Measurements from ENCODE around the gene CAV2. TPM values are rescaled to one million over a fixed set of nuclear protein-coding genes. Genes with fewer than 3 reads are reported as not detected.

The CAV2 gene
- total and polyA plus RNA-seq, 2 of the 13 experiments (the other 11 are each of a cell fraction or from before 2014, with no cell fraction given): 0.09 to 0.18 TPM

- TF ChIP-seq, protein P1, sequence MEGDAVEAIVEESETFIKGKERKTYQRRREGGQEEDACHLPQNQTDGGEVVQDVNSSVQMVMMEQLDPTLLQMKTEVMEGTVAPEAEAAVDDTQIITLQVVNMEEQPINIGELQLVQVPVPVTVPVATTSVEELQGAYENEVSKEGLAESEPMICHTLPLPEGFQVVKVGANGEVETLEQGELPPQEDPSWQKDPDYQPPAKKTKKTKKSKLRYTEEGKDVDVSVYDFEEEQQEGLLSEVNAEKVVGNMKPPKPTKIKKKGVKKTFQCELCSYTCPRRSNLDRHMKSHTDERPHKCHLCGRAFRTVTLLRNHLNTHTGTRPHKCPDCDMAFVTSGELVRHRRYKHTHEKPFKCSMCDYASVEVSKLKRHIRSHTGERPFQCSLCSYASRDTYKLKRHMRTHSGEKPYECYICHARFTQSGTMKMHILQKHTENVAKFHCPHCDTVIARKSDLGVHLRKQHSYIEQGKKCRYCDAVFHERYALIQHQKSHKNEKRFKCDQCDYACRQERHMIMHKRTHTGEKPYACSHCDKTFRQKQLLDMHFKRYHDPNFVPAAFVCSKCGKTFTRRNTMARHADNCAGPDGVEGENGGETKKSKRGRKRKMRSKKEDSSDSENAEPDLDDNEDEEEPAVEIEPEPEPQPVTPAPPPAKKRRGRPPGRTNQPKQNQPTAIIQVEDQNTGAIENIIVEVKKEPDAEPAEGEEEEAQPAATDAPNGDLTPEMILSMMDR (CRISPR knock-in tag; IDR thresholded peaks at IDR 0.05): no peak
- no peak for TF ChIP-seq GRHL1 (CRISPR knock-in tag; conservative IDR thresholded peaks at IDR 0.05)
These were observed 6.3 kb downstream of the CAV2 start (continued) for GRCh38 chr7:116505823-116506222.

GRCh38 chr7:116509982-116510579 is 10.5 kb downstream of the CAV2 start:
- no peaks in the 10 kb centered on the region for H4K20me1 ChIP-seq (ENCODE audit: insufficient read depth, low read length)
- FAIRE-seq (no peak), ATAC-seq (no peak), DNase-seq (ENCODE audit: low spot score) (no peak)
- H3K9ac ChIP-seq (ENCODE audit: insufficient read depth, low read depth, low read length): no peak overlapping the region
- CTCF ChIA-PET (ENCODE audit: low intra/inter-chr PET ratio, low total read pairs): no interaction called here
- no TSS peak for BruUV-seq (replicated peaks)
- no peak overlapping the region for H3K4me2 ChIP-seq (ENCODE audit: low read depth, low read length)
- WGBS (ENCODE audit: low lambda C conversion rate): 73% methylated on average over 7 of the region's 7 CpGs
- H3K4me3 ChIP-seq (replicated peaks in 1 of 3; ENCODE audit: insufficient read depth in 1 of 3, low read depth in 2 of 3, low read length in 3 of 3): no peak overlapping the region
- no peaks in the 10 kb centered on the region for H3K27me3 ChIP-seq (ENCODE audit: control insufficient read depth in 1 of 2, insufficient read depth in 2 of 2, low read length in 2 of 2)
- H3K9me3 ChIP-seq (ENCODE audit: low read length): no peaks in the 10 kb centered on the region
- TF ChIP-seq TOPORS (CRISPR knock-in tag; IDR thresholded peaks at IDR 0.05): no peak
- no peak for TF ChIP-seq RFXANK (CRISPR knock-in tag; IDR thresholded peaks at IDR 0.05)
- no peak for TF ChIP-seq KAT8 (CRISPR knock-in tag; IDR thresholded peaks at IDR 0.05)
- TF ChIP-seq ZFP36L2 (CRISPR knock-in tag; IDR thresholded peaks at IDR 0.05): no peak
- TF ChIP-seq, protein P2, sequence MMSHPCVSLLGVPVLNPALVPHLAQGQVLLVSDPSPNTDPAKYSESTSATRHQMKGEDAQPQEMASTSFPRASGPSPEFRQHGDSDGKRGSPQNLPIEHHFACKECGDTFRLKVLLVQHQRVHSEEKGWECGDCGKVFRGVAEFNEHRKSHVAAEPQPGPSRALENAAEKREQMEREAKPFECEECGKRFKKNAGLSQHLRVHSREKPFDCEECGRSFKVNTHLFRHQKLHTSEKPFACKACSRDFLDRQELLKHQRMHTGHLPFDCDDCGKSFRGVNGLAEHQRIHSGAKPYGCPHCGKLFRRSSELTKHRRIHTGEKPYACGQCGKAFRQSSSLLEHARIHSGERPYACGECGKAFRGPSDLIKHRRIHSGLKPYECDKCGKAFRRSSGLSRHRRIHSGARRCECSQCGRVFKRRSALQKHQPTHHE (CRISPR knock-in tag; IDR thresholded peaks at IDR 0.05; ENCODE audit: borderline replicate concordance): no peak
- TF ChIP-seq TRIM24 (CRISPR knock-in tag; IDR thresholded peaks at IDR 0.05): no peak
- TF ChIP-seq RXRA (CRISPR knock-in tag; IDR thresholded peaks at IDR 0.05): no peak
- no peak for TF ChIP-seq CEBPG (CRISPR knock-in tag; IDR thresholded peaks at IDR 0.05)
- no peak for TF ChIP-seq ZNF383 (CRISPR knock-in tag; IDR thresholded peaks at IDR 0.05; ENCODE audit: borderline replicate concordance)
- no peak for TF ChIP-seq FOXK2 (IDR thresholded peaks at IDR 0.05)
- TF ChIP-seq ZFY (CRISPR knock-in tag; IDR thresholded peaks at IDR 0.05): no peak
- no peaks in the 10 kb centered on the region for H3K79me2 ChIP-seq (ENCODE audit: insufficient read depth, low read length)
- peaks cover 20% of the 10 kb centered on the region for H3K4me1 ChIP-seq (ENCODE audit: insufficient read depth, low read length)
- H2AFZ ChIP-seq (ENCODE audit: low read length): no peak overlapping the region
- in situ Hi-C loops (cut with HindIII; ENCODE audit: extremely low pct_ligation_motif_present, low pct_unique_long_range_greater_than_20kb) (no loop called here), intact Hi-C loops (cut with micrococcal nuclease; ENCODE audit: unreplicated experiment) (no loop called here)
- H3K27ac ChIP-seq (ENCODE audit: extremely low read length, insufficient read depth, low read length): no peak overlapping the region
- H3K36me3 ChIP-seq (replicated peaks in 1 of 2; ENCODE audit: control insufficient read depth in 1 of 2, insufficient read depth in 2 of 2, low read length in 2 of 2): no peaks in the 10 kb centered on the region
- POLR2A ChIA-PET: no interaction called here

Data from HepG2 (cell line).